ENCODE results near the gene AGPS.

DNA sequence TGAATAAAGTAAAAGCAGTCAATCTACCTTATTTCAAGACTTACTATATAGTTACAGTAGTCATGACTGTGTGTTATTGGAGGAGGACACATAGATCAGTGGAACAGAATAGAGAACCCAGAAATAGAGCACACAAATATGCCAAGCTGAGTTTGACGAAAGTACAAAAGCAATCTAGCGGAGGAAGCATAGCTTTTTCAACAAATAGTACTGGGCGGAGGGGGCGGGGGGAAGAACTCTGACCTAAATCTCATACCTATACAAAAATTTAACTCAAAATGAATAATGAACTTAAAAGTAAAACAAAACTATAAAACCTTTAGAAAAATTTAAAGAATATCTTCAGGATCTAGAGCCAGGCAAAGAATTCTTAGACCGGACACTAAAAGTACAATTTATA, 139.1 kb downstream of the AGPS start:
- TF ChIP-seq YY1 (IDR thresholded peaks at IDR 0.05; ENCODE audit: borderline replicate concordance in 1 of 3, control insufficient read depth in 1 of 3, extremely low read depth in 1 of 3, insufficient read depth in 3 of 3, insufficient read length in 1 of 3, insufficient replicate concordance in 2 of 3, low read depth in 1 of 3, low read length in 2 of 3) (no peak), FIP1L1 (IDR thresholded peaks at IDR 0.05; ENCODE audit: low read depth, low read length, poor library complexity, severe bottlenecking) (no peak), SLC30A9 (CRISPR knock-in tag; IDR thresholded peaks at IDR 0.05) (no peak)
- TF ChIP-seq, protein P1, sequence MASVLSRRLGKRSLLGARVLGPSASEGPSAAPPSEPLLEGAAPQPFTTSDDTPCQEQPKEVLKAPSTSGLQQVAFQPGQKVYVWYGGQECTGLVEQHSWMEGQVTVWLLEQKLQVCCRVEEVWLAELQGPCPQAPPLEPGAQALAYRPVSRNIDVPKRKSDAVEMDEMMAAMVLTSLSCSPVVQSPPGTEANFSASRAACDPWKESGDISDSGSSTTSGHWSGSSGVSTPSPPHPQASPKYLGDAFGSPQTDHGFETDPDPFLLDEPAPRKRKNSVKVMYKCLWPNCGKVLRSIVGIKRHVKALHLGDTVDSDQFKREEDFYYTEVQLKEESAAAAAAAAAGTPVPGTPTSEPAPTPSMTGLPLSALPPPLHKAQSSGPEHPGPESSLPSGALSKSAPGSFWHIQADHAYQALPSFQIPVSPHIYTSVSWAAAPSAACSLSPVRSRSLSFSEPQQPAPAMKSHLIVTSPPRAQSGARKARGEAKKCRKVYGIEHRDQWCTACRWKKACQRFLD (CRISPR knock-in tag; IDR thresholded peaks at IDR 0.05): no peak
